Esophagus muscularis mucosa (tissue), 4 donors: ENCODE data around the gene STK33. TPM values are rescaled to one million over a fixed set of nuclear protein-coding genes. Genes with fewer than 3 reads are reported as not detected.

ENCODE experiments used
- DNase-seq: peaks from one replicate; pipeline ENCODE4 v3.0.0-alpha.2; 2017; ENCODE audit errors: extremely low spot score
- H3K27ac ChIP-seq, 4 donors: fragments of 200-600 bp; sonication (generic); replicated peaks in 1 of 4; 1 replicate in 3 of 4; 2 replicates in 1 of 4; pipeline ENCODE4 v1.5.1; 2016 to 2019; ENCODE audit warnings: mild to moderate bottlenecking in 1 of 4
- H3K27me3 ChIP-seq, 4 donors: fragments of 200-600 bp; sonication (generic); one replicate each; pipeline versions ENCODE4 v1.5.1 to v1.6.0; 2016 to 2019
- H3K36me3 ChIP-seq, 4 donors: fragments of 200-600 bp; sonication (generic); one replicate each; pipeline ENCODE4 v1.5.1; 2016 to 2019
- H3K4me1 ChIP-seq, 4 donors: fragments of 200-600 bp; sonication (generic); one replicate each; pipeline ENCODE4 v1.5.1; 2016 to 2019
- H3K4me3 ChIP-seq, 4 donors: fragments of 200-600 bp; sonication (generic); 1 replicate in 2 of 4; 2 replicates in 2 of 4; pipeline ENCODE4 v1.5.1; 2016 to 2019; ENCODE audit warnings: mild to moderate bottlenecking in 4 of 4, moderate library complexity in 1 of 4
- H3K9me3 ChIP-seq, 4 donors: fragments of 200-600 bp; sonication (generic); 1 replicate in 3 of 4; 2 replicates in 1 of 4; pipeline ENCODE4 v1.5.1; 2016 to 2019
- CTCF ChIP-seq, 3 experiments: fragments of 200-600 bp in 2 of 3; fragments of 450-650 bp in 1 of 3; sonication (generic) in 2 of 3; IDR thresholded peaks; one replicate each; pipeline ENCODE4 v1.5.1; 2017 to 2019; ENCODE audit warnings: antibody characterized with exemption in 3 of 3, mild to moderate bottlenecking in 2 of 3, moderate library complexity in 1 of 3
- EP300 ChIP-seq: sonication (generic); formaldehyde crosslinking; IDR thresholded peaks from one replicate; pipeline ENCODE4 v1.6.1; 2017; ENCODE audit warnings: antibody characterized with exemption
- POLR2A ChIP-seq: fragments of 450-650 bp; IDR thresholded peaks from one replicate; pipeline ENCODE4 v1.6.1; 2017; ENCODE audit warnings: antibody characterized with exemption, moderate library complexity, mild to moderate bottlenecking, low read depth
- POLR2AphosphoS5 ChIP-seq, 2 donors: sonication (generic); formaldehyde crosslinking; IDR thresholded peaks; one replicate each; pipeline ENCODE4 v1.6.1; 2017; ENCODE audit warnings: antibody characterized with exemption in 2 of 2
- WGBS: methylation state at CpG from one replicate; pipeline ENCODE4 v1.1.5; 2018; 5-methylcytosine and 5-hydroxymethylcytosine counted together
- intact Hi-C: fragments of 100-400 bp; cut with DNase I; formaldehyde crosslinking; loops from one replicate; pipeline ENCODE4 v1.15.1; 2023
- total RNA-seq, 4 donors: library from RNA; depleted of rRNA; stranded (reverse); fragments of >200 nt; gene quantifications; one replicate each; pipeline versions ENCODE4 v1.1.0 to v1.2.1, GENCODE V29; 2016

STK33 gene
- total RNA-seq, 4 donors from 2014 or later: 12.7 to 29.1 (median 19.8) TPM

GRCh38 chr11:8357891-8358566, 236.0 kb downstream of the STK33 start:
- DNase-seq: no peak
- Histone ChIP-seq H3K27ac (no peak overlapping the region), H3K9me3 (no peaks in the 10 kb centered on the region), H3K4me3 (no peak overlapping the region), H3K27me3 (no peaks in the 10 kb centered on the region), H3K4me1 (peaks cover 3 to 30% (median 25%) of the 10 kb centered on the region in 4 donors), H3K36me3 (no peaks in the 10 kb centered on the region)
- intact Hi-C loops: no loop called here
- WGBS: 94% methylated on average over 8 of the region's 13 CpGs
- TF ChIP-seq EP300 (no peak), CTCF (IDR thresholded peaks at IDR 0.05) (no peak), POLR2AphosphoS5 (IDR thresholded peaks at IDR 0.05) (no peak), POLR2A (no peak)

- peak overlapping the region in 2 of 4 donors; percentile 6 to 23 for H3K4me3 ChIP-seq
- WGBS: 49% methylated on average over 4 of the region's 4 CpGs
- TF ChIP-seq EP300 (no peak), POLR2AphosphoS5 (IDR thresholded peaks at IDR 0.05) (no peak), CTCF (IDR thresholded peaks at IDR 0.05) (no peak), POLR2A (no peak)
- no peaks in the 10 kb centered on the region for H3K9me3 ChIP-seq
- no peaks in the 10 kb centered on the region for H3K36me3 ChIP-seq
- H3K4me1 ChIP-seq: peaks cover 3 to 30% (median 25%) of the 10 kb centered on the region in 4 donors
- intact Hi-C loops: no loop called here
- H3K27me3 ChIP-seq: no peaks in the 10 kb centered on the region
- H3K27ac ChIP-seq: peak overlapping the region in 2 of 4 donors; percentile 19 to 54
- no peak for DNase-seq
Observed at GRCh38 chr11:8357505-8357888, 236.5 kb downstream of the STK33 start.

GRCh38 chr11:8356721-8357504, 237.1 kb downstream of the STK33 start:
- intact Hi-C loops: no loop called here
- Histone ChIP-seq H3K4me1 (peaks cover 3 to 30% (median 25%) of the 10 kb centered on the region in 4 donors), H3K27ac (peak overlapping the region in 2 of 4 donors; percentile 19 to 54), H3K4me3 (peak overlapping the region; percentile 6 to 23 (median 14)), H3K9me3 (no peaks in the 10 kb centered on the region), H3K36me3 (no peaks in the 10 kb centered on the region), H3K27me3 (no peaks in the 10 kb centered on the region)
- TF ChIP-seq EP300: no peak
- TF ChIP-seq POLR2AphosphoS5 (IDR thresholded peaks at IDR 0.05): no peak
- TF ChIP-seq CTCF (IDR thresholded peaks at IDR 0.05): no peak
- TF ChIP-seq POLR2A: no peak
- 43% methylated on average over 29 of the region's 30 CpGs for WGBS
- DNase-seq: no peak

GRCh38 chr11:8356216-8356615, 237.8 kb downstream of the STK33 start:
- no peak for TF ChIP-seq POLR2A
- TF ChIP-seq POLR2AphosphoS5 (IDR thresholded peaks at IDR 0.05): no peak
- no peak for TF ChIP-seq CTCF (IDR thresholded peaks at IDR 0.05)
- no peak for TF ChIP-seq EP300
- intact Hi-C loops: no loop called here
- Histone ChIP-seq H3K4me3 (no peak overlapping the region), H3K36me3 (no peaks in the 10 kb centered on the region), H3K27me3 (no peaks in the 10 kb centered on the region), H3K4me1 (peaks cover 3 to 30% (median 25%) of the 10 kb centered on the region in 4 donors), H3K9me3 (no peaks in the 10 kb centered on the region), H3K27ac (no peak overlapping the region)
- 87% methylated on average over 8 of the region's 8 CpGs for WGBS
- no peak for DNase-seq
